K562 treated with DMSO at 1 percent for 4 hours (cell line): ENCODE results near the gene TNFRSF25. TPM values are rescaled to one million over a fixed set of nuclear protein-coding genes. Genes with fewer than 3 reads are reported as not detected.

Source experiments
- total RNA-seq: library from RNA; unstranded; fragments of 300-600 nt; gene quantifications from 2 replicates; pipeline ENCODE4 v1.2.3, GENCODE V29; 2022; ENCODE audit not compliant: insufficient read depth

TNFRSF25 gene
- total RNA-seq = not detected in 2 replicates

GRCh38 chr1:6466023-6466422 is at the start of gene TNFRSF25:
Gene TNFRSF25 (minus strand): TSS chr1:6466173. CDS start chr1:6466107, 66 bp downstream.

DNA sequence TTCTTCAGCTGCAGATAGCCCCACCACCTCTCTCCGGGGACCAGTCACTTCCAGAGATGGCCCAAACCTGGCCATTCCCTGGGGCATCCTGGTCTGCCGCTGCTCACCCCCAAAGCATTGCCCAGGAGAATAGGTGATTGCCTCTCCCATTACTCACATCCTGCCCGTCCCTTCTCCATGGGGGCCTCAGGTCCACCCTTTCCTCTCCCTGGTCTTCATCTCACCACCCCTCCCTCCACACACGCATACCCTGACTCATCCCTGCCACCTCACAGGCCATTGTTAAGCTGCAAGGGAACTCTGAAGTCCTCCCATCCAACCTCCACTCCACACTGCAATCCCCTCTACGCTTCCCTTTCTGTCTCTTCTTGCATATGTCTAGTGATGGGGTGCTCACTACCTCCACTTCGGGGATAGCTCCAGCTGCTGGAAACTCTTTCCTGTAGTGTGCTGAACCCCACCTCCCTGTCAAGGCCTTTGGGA is 25.5 kb upstream of the TNFRSF25 start, which contains the start of gene PLEKHG5:
Gene PLEKHG5, minus strand, starts transcription at position 188 of the 483 bp plus-strand sequence. CDS start 14,096 bp downstream, outside the sequence.

DNA sequence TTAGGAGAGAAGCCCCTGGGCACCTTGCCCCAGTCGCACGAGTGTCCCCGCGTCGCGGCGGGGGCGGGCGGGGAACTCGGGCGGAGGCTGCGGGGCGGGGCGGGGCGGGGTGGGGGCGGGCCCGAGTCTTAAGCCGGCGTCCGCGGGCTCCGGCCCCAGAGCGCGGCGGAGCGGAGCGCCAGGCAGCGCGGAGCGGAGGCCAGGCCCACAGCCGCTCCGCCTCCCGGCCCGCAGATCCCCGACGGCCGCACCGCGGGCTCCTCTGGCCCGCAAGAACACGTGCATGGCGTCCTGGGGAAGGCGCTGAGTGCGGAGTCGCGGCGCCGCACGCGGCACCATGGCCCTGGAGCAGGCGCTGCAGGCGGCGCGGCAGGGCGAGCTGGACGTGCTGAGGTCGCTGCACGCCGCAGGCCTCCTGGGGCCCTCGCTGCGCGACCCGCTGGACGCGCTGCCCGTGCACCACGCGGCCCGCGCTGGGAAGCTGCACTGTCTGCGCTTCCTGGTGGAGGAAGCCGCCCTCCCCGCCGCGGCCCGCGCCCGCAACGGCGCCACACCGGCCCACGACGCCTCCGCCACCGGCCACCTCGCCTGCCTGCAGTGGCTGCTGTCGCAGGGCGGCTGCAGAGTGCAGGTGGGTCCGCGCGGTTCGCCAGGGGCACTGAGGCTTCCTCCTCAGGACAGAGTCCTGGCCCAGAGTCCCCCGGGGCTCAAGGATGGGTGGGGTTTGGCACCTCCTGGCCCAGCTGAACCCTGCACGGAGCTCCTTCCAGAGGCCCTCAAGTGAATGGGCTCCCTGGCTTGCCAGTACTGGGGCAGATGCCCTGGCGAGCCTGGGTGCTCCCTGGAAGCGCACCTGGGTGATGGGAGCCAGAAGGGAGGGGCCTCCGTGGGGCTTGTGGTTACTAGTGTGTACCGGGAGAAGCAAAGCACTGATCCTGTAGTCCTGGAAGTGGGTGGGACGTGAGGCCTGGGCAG is 41.1 kb downstream of the TNFRSF25 start, which contains the start of gene ESPN:
Gene ESPN, plus strand, starts transcription at position 158 of the 975 bp plus-strand sequence. Its CDS starts 180 bp downstream, at position 338.

DNA sequence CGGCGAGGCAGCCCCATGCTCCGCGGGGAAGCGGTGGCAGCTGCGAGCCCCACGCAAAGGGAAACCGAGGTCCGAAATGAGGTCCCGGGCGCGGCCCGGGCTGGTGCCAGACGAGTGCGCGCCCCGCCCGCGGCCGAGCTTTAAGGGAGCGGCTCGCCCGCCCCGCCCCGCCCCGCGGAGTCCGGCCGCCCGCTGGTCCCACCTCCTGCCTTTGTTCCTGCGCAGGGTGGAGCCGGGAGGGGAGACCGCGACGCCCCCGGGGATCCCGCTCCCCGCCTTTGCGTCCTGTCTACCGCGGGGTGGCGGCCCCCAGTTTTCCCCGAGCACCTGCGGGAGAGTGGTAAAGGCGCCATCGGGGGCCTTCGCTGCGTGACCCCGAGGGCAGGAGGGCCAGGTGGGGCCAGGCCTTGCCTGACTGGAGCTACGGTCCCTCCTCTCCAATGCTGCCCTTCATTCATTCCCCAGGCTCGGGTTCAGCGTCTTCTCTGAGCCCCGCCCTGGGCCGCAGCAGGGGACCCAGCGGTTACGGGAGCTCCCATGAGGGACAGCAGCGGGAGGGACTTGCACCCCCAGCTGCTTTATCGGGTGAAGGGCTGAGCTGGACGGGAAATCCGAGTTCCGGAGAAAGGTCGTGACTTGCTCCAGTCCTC is 46.0 kb downstream of the TNFRSF25 start, which contains the start of gene HES2:
Gene HES2, minus strand, starts transcription at position 116 of the 650 bp plus-strand sequence. Its CDS starts 99 bp downstream, at position 17.

Other genes with a start within 250 kb of the TNFRSF25 start
- gene ICMT, start 230.2 kb downstream of the TNFRSF25 start, total RNA-seq = 52.3 and 60.0 TPM in 2 replicates
- not detected in 2 replicates for gene HES3, start 222.0 kb downstream of the TNFRSF25 start, total RNA-seq
- gene GPR153, start 205.1 kb downstream of the TNFRSF25 start, total RNA-seq = 0.57 and 0.76 TPM in 2 replicates
- 63.3 and 63.9 TPM in 2 replicates for gene ACOT7, start 72.4 kb downstream of the TNFRSF25 start, total RNA-seq
- not detected in 2 replicates for gene HES2, start 46.3 kb downstream of the TNFRSF25 start, total RNA-seq
- gene ESPN, start 41.4 kb downstream of the TNFRSF25 start, total RNA-seq = 3.7 and 5.2 TPM in 2 replicates
- not detected in 2 replicates for gene PLEKHG5, start 25.5 kb upstream of the TNFRSF25 start, total RNA-seq
- gene NOL9, start 88.3 kb upstream of the TNFRSF25 start, total RNA-seq = 6.1 and 9.8 TPM in 2 replicates
- gene TAS1R1, start 89.1 kb upstream of the TNFRSF25 start, total RNA-seq = not detected in 2 replicates
- 54.3 and 74.0 TPM in 2 replicates for gene ZBTB48, start 113.8 kb upstream of the TNFRSF25 start, total RNA-seq
- gene KLHL21, start 136.7 kb upstream of the TNFRSF25 start, total RNA-seq = 70.4 and 90.6 TPM in 2 replicates
- 18.2 and 23.9 TPM in 2 replicates for gene PHF13, start 147.6 kb upstream of the TNFRSF25 start, total RNA-seq
- gene THAP3, start 158.7 kb upstream of the TNFRSF25 start, total RNA-seq = 30.7 and 34.8 TPM in 2 replicates
- 30.7 and 32.6 TPM in 2 replicates for gene DNAJC11, start 235.6 kb upstream of the TNFRSF25 start, total RNA-seq